Vagina (tissue), 2 donors: Measurements from ENCODE around the gene MAN1C1. TPM values are rescaled to one million over a fixed set of nuclear protein-coding genes. Genes with fewer than 3 reads are reported as not detected.

Experiments used
- DNase-seq, 2 donors: peaks; one replicate each; pipeline ENCODE4 v3.0.0-alpha.2; 2017; ENCODE audit errors: extremely low spot score in 2 of 2
- H3K27ac ChIP-seq: fragments of 200-600 bp; sonication (generic); one replicate; pipeline ENCODE4 v1.5.1; 2019
- H3K27me3 ChIP-seq: fragments of 200-600 bp; sonication (generic); one replicate; pipeline ENCODE4 v1.5.1; 2019
- H3K36me3 ChIP-seq, 2 donors: fragments of 200-600 bp; sonication (generic); one replicate each; pipeline ENCODE4 v1.5.1; 2017 to 2019
- H3K4me1 ChIP-seq: fragments of 200-600 bp; sonication (generic); one replicate; pipeline ENCODE4 v1.5.1; 2019
- H3K4me3 ChIP-seq, 2 donors: fragments of 200-600 bp; sonication (generic); 1 replicate in 1 of 2; 2 replicates in 1 of 2; pipeline ENCODE4 v1.5.1; 2016 to 2019
- H3K9me3 ChIP-seq: fragments of 200-600 bp; sonication (generic); one replicate; pipeline ENCODE4 v1.5.1; 2019
- POLR2A ChIP-seq, 2 donors: fragments of 450-650 bp; IDR thresholded peaks; one replicate each; pipeline ENCODE4 v1.6.1; 2017; ENCODE audit warnings: antibody characterized with exemption in 2 of 2, mild to moderate bottlenecking in 2 of 2, moderate library complexity in 2 of 2
- POLR2AphosphoS5 ChIP-seq, 2 donors: sonication (generic); formaldehyde crosslinking; IDR thresholded peaks; one replicate each; pipeline ENCODE4 v1.9.0; 2017; ENCODE audit warnings: antibody characterized with exemption in 2 of 2, mild to moderate bottlenecking in 2 of 2, low read depth in 1 of 2; ENCODE audit not compliant: insufficient read depth in 1 of 2
- intact Hi-C: fragments of 100-400 bp; cut with DNase I; formaldehyde crosslinking; loops from one replicate; pipeline ENCODE4 v1.15.1; 2023
- total RNA-seq: library from RNA; depleted of rRNA; stranded (reverse); fragments of >200 nt; gene quantifications from one replicate; pipeline ENCODE4 v1.2.3, GENCODE V29; 2016
- TF ChIP-seq, protein P1 (sequence below), 3 experiments: fragments of 450-650 bp in 2 of 3; fragments of 200-600 bp in 1 of 3; sonication (generic) in 1 of 3; IDR thresholded peaks; one replicate each; pipeline ENCODE4 v1.5.1; 2017 to 2019; ENCODE audit warnings: antibody characterized with exemption in 3 of 3, mild to moderate bottlenecking in 2 of 3, moderate library complexity in 2 of 3

Gene MAN1C1
- total RNA-seq, 1 donor from 2014 or later = 31.4 TPM

DNA sequence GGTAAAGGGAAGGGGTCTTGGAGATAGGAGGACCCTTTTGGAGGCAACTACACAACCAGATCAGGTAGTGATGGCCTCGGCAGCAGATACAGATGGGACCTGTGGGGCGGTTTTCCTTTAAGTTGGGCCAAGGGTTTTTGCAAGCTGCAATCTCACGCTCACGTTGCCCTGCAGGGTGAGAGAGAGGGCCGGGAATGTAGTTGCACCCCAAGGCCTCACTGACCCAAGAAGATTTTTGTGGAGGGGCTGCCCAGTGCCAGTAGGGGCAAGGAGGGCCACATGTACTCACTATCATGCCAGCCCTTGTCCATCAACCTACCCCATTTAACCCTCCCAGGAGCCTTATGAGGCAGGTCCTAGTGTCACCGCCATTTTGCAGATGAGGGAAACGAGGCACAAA is 125.7 kb downstream of the MAN1C1 start:
- Histone ChIP-seq H3K4me1 (peaks cover 52% of the 10 kb centered on the region), H3K27ac (peak overlapping the region; percentile 90), H3K4me3 (no peak overlapping the region), H3K36me3 (no peaks in the 10 kb centered on the region), H3K27me3 (no peaks in the 10 kb centered on the region), H3K9me3 (no peaks in the 10 kb centered on the region)
- no peak for DNase-seq
- intact Hi-C loops = loop anchor here (5.0 kb wide), 1 partner anchor 125 kb away; the partner anchor contains the start of gene MAN1C1
- TF ChIP-seq POLR2A (IDR thresholded peaks at IDR 0.05) = no peak
- TF ChIP-seq, protein P1, sequence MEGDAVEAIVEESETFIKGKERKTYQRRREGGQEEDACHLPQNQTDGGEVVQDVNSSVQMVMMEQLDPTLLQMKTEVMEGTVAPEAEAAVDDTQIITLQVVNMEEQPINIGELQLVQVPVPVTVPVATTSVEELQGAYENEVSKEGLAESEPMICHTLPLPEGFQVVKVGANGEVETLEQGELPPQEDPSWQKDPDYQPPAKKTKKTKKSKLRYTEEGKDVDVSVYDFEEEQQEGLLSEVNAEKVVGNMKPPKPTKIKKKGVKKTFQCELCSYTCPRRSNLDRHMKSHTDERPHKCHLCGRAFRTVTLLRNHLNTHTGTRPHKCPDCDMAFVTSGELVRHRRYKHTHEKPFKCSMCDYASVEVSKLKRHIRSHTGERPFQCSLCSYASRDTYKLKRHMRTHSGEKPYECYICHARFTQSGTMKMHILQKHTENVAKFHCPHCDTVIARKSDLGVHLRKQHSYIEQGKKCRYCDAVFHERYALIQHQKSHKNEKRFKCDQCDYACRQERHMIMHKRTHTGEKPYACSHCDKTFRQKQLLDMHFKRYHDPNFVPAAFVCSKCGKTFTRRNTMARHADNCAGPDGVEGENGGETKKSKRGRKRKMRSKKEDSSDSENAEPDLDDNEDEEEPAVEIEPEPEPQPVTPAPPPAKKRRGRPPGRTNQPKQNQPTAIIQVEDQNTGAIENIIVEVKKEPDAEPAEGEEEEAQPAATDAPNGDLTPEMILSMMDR (IDR thresholded peaks at IDR 0.05) = no peak
- TF ChIP-seq POLR2AphosphoS5 (IDR thresholded peaks at IDR 0.05; ENCODE audit: insufficient read depth in 1 of 2, low read depth in 1 of 2) = no peak

- peak overlapping the region in 1 of 2 donors; percentile 18 for H3K4me3 ChIP-seq
- H3K27me3 ChIP-seq = no peaks in the 10 kb centered on the region
- intact Hi-C loops = loop anchor here (2.0 to 5.0 kb wide), 2 partner anchors 49 to 126 kb away; partner anchors contain the start of gene MAN1C1
- peaks cover 64% of the 10 kb centered on the region for H3K4me1 ChIP-seq
- peak overlapping the region; percentile 90 for H3K27ac ChIP-seq
- TF ChIP-seq POLR2AphosphoS5 (IDR thresholded peaks at IDR 0.05; ENCODE audit: insufficient read depth in 1 of 2, low read depth in 1 of 2) = peak; percentile 74 to 87
- TF ChIP-seq, protein P1 (IDR thresholded peaks at IDR 0.05) = no peak
- no peak for TF ChIP-seq POLR2A (IDR thresholded peaks at IDR 0.05)
- H3K9me3 ChIP-seq = no peaks in the 10 kb centered on the region
- no peak for DNase-seq
- no peaks in the 10 kb centered on the region for H3K36me3 ChIP-seq
Observed at GRCh38 chr1:25743164-25744139, 126.9 kb downstream of the MAN1C1 start.

GRCh38 chr1:25744140-25744581 is 127.6 kb downstream of the MAN1C1 start:
- peak in 1 of 2 donors; percentile 51 for TF ChIP-seq POLR2AphosphoS5 (IDR thresholded peaks at IDR 0.05; ENCODE audit: insufficient read depth in 1 of 2, low read depth in 1 of 2)
- TF ChIP-seq, protein P1 (IDR thresholded peaks at IDR 0.05) = peak in 2 of 3 experiments; percentile 39 to 43
- no peak for TF ChIP-seq POLR2A (IDR thresholded peaks at IDR 0.05)
- H3K4me3 ChIP-seq = peak overlapping the region in 1 of 2 donors; percentile 18
- no peaks in the 10 kb centered on the region for H3K9me3 ChIP-seq
- H3K27ac ChIP-seq = peak overlapping the region; percentile 90
- intact Hi-C loops = loop anchor here (2.0 to 5.0 kb wide), 2 partner anchors 49 to 127 kb away; partner anchors contain the start of gene MAN1C1
- H3K27me3 ChIP-seq = no peaks in the 10 kb centered on the region
- no peaks in the 10 kb centered on the region for H3K36me3 ChIP-seq
- peaks cover 65% of the 10 kb centered on the region for H3K4me1 ChIP-seq
- DNase-seq = no peak

GRCh38 chr1:25744636-25745425 is 128.2 kb downstream of the MAN1C1 start:
- peak overlapping the region; percentile 90 for H3K27ac ChIP-seq
- intact Hi-C loops = loop anchor here (2.0 to 5.0 kb wide), 2 partner anchors 50 to 128 kb away; partner anchors contain the start of gene MAN1C1
- TF ChIP-seq POLR2AphosphoS5 (IDR thresholded peaks at IDR 0.05; ENCODE audit: insufficient read depth in 1 of 2, low read depth in 1 of 2) = no peak
- H3K9me3 ChIP-seq = no peaks in the 10 kb centered on the region
- no peak for DNase-seq
- peaks cover 59% of the 10 kb centered on the region for H3K4me1 ChIP-seq
- no peaks in the 10 kb centered on the region for H3K36me3 ChIP-seq
- H3K27me3 ChIP-seq = no peaks in the 10 kb centered on the region
- H3K4me3 ChIP-seq = no peak overlapping the region
